Activated CD4-positive, alpha-beta T cell treated with anti-CD3 and anti-CD28 coated beads, Interleukin-2, amount 50 U/mL, for 48 hours (primary cell): ENCODE results near the gene ARPC4.
"Not testable (repeated sequence)": the region's sequence is repeated elsewhere in the genome, so short reads cannot be mapped to it uniquely, and the experiment has no call there.

Source experiments
- DNase-seq, 2 experiments: peaks; one replicate each; pipeline ENCODE4 v3.0.0-alpha.2; 2020

Gene ARPC4

DNA sequence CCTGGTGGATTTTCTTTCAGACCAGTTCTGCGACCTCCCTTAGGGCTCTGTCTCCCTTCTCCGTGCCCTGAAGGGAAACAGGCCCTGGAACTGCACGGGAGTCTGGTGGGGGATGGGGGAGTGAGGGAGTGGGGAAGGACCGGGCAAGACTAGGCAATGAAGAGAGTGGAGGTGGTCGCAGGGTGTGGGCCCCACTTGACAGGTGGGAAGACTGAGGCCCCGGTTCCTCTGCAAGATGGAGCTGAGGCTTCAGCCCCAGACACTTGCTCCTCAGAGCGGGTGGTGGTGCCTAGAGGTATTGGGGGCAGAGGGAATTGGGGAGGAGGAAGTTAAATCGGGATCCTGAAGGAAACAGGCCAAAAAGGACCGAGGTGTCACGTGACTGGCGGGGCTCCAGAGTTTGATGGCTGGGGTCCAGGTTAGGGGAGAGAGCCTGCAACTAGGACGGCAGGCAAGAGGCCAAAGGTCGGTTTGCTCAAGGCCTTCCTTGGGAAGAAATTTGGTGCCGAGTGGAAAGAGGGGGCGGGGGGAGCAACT is 22.5 kb upstream of the ARPC4 start:
- no peak for DNase-seq

DNA sequence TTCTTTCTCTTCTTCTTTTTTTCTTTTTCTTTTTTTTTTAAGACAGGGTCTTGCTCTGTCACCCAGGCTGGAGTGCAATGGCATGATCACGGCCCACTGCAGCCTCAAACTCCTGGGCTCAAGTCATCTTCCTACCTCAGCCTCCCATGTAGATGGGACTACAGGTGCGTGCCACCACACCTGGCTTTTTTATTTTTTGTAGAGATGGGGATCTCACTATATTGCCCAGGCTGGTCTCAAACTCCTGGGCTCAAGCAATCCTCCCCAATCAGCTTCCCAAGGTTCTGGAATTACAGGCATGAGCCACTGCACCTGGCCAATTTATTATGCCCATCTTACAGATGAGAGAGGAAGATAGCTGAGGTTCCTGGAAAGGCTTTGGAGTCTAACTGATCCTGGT is 21.9 kb upstream of the ARPC4 start:
- DNase-seq = not testable (repeated sequence)

DNA sequence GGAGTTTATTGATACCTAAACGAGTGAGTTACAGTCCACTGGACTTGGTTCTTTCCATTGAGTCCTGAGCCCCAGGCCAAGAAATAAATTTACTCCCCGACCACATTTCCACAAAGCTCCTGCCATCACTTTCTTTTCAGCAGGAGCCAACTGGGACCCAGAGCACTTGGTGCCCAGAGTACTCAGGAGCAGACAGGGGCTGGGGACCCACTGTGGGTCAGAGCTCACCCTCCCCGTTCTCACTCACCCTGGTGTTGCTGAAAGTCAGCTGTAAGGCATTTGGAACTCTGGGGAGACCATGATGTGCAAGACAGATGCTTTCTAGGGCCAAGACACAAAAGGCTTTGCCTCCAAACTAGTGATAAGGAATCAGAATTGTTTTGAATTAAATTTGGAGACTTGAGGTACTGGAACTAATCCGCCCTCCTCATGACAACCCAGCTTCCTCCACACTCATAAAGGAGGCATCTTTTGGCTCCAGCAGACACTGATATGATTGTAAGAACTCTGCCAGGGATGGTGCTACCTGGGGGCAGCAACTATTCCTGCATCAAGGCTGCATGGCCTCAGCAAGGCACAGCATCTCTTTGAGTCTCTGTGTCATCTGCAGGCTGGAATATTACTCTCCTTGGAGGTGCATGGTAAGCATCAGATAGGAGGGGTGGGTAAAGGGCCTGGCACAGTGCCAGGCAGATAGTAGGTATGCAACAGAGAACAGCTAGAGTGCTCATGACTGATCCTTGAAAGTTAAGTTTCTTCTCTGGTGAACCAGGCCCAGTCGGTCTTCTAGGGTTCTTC is 15.8 kb upstream of the ARPC4 start:
- peak in 1 of 2 experiments; percentile 32 for DNase-seq

DNA sequence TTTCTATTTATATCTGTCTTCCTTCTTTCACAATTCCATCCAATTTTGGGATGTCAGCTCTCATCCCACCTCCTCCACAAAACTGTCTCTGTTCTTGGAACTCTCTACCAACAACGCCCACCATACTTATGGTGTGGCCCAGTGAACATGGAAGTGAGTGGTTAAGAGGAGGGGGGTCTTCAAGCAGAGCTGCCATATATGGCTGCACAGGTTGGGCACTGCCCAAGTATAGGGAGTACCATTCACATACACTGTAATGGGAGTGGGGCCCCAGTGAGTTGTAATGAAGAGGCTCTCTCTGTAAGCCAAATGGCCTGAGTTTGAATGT is 15.2 kb upstream of the ARPC4 start:
- DNase-seq = peak in 1 of 2 experiments; percentile 50

DNA sequence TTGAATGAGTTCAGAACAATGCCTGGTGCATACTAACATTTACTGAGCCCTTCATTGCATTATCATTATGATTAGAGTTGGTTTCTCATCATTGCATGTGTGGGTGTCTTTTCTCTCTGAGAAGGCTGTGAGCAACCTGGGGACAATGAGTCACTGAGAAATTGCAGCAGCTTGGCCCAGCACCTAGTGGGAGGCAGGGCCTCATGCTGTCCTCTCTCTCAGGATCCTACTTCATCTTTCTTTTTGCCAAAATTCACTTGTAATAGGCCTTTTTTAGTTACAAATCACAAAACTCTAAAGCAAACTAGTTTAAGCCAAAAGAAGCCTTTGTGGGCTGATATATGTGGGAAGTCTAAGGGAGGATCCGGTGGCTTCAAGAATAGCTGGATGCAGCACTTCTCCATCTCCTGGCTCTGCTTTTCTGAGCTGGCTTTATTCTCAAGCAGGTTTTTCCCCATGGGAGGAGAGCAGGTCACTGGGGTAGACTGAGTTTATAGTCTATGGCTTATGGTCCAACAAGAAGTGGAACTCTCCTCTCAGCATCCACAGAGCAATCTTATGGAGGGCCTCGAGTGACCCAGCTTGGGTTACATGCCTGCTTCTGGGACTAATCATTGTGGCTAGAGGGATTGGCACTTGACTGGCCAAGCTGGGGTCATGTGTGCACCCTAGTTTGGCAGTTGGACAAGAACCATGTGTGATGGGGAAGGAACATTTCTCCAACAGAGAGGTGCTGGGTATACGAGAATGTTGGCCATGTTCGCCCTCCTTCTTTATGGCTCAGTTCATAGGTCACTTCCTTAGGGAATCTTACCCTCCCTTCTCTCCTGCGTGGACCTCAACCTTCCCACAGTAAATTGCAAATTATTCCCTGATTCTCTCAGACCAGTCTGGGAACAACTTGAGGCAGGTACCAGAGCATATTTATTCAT is 14.5 kb upstream of the ARPC4 start:
- peak; percentile 71 to 78 for DNase-seq

DNA sequence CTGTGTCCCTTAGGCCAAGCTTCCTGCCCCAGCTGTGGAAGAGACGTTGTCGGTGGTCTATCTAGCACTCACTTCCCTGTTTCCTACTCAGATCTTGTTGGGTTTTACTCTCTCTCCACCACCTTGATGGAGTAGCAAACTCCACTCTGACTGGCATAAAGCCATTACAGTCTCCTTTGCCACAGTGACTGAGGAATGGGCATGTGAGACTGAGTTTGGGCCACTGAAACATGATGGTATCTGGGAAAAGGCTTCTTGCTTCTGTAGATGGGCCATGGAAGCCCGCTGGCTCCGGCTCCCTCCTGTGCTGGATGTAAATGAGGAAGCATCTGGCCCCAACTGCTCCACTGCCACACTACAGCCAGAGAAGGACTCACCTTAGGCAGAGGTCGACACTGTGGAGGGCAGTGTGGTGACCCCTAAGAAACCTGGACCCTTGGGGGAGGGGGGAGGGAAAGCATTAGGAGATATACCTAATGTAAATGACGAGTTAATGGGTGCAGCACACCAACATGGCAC is 13.7 kb upstream of the ARPC4 start:
- DNase-seq = no peak

DNA sequence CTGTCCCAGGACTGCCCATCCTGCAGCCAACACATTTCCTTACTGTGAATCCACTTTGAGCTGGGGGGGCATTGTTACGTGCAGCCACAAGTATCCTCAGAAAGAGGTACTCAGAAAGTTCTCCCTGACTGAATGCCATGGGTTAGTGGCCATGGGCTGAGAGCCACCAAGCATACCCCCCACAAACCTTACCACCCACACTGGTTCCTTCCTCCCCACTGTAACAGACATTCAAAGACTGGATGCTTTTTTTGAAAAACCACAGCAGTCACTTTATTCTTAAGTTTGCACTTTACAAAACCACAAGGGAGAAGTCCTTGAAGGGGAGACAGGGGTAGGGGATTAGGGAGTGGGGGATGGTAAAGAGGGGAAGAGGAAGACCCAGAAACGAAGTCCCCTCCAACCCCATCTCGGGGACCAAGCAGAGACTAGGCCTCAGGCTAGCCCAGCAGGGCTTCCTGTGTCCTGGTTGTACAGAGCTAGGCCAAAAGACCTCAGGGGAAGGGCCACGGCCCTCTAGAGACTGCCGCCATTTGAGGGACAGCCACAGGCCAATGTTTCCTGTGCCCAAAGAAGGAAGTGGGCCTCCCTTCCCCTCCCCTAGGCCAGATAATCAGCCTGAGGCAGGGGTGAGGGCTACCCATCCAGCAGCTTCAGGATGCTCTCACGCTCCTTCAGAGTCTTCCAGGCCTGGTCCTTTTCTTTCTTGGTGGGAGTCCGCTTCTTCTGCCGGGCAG is 13.0 kb upstream of the ARPC4 start:
- DNase-seq = peak; percentile 45 to 57

DNA sequence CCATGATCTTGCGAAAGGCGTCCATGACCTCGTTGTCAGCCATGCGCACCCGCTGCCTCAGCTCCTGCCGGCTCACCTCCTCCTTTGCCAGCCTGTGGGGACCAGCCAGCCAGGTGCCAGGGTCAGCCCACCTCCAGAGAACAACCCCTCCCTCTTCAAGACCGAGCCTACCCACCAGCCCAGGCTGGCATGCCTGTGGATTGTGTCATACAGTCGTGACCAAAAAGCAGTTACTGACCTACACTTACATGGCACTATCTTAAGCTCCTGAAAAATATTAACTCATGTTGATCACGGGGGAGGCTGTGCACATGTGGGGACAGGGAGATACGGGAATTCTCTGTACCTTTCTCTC is 12.4 kb upstream of the ARPC4 start:
- peak in 1 of 2 experiments; percentile 31 for DNase-seq

DNA sequence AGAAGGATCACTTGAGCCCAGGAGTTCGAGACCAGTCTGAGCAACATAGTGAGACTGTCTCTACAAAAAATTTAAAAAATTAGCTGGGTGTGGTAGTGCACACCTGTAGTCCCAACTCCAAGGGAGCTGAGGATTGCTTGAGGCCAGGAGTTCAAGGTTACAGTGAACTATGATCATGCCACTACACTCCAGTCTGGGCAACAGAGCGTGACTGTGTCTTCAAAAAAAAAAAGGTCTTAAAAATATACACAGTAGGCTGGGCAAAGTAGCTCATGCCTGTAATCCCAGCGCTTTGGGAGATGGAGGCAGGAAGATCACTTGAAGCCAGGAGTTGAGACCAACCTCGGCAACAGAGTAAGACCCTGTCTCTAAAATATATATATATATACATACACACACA is 12.0 kb upstream of the ARPC4 start:
- DNase-seq = no peak

DNA sequence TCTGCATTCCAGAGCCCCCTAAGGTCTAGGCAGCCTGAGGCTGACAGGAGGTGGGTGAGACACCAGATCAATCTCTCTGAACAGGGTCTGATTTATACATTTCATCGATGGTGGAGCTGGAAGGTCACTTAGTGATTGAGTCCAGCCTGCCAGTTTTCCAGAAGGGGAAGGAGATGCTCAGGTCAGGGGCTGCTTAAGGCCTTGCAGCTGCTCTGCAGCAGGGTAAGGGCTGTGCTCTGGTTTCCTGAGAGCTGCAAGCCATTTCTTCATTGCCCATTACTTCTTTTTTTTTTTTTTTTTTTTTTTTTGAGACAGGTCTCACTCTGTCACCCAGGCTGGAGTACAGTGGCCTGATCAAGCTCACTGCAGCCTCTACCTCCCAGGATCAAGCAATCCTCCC is 11.3 kb upstream of the ARPC4 start:
- no peak for DNase-seq

DNA sequence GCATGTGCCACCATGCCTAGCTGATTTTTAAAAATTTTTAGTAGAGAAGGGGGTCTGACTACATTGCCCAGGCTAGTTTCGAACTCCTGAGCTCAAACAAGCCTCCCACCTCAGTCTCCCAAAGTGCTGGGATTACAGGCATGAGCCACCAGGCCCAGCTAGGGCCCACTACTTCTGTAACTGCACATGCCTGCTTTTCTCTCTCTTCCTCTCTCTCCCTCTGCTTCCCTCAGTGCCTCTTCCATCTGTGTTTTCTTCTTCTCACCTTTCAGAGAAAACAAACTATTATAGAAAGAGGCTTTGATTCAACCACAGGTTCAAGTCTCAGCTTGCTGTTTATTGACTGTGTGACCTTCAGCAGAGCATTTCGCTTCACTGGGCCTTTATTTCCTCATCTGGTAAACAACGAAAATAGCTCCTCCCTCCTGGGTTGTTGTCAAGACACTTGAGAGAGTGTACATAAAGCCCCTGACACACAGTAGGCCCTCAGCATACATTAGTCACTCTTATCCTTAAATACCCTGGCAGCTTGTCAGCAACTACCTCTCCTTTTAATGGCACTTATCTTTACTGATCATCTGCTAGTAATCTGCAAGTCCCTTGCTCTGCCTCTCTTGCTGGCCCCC is 10.8 kb upstream of the ARPC4 start:
- DNase-seq = no peak

DNA sequence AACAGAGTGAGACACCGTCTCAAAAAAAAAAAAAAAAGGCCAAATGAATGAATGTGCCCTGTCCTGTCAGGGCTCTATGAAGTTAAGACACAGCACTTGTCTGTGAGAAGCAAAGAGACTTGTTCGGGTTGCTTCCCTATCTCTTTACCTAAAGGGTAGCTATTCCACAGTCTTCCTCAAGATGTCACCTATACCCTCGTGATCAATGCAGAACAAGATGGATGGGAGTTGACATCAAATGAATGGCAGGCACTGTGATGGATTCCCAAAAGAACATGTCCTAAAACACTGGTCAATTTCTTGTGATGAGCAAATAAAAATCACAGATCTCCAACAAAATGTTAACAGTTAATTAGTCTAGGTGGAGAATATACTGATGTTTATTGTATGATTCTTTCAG is 10.1 kb upstream of the ARPC4 start:
- no peak for DNase-seq

DNA sequence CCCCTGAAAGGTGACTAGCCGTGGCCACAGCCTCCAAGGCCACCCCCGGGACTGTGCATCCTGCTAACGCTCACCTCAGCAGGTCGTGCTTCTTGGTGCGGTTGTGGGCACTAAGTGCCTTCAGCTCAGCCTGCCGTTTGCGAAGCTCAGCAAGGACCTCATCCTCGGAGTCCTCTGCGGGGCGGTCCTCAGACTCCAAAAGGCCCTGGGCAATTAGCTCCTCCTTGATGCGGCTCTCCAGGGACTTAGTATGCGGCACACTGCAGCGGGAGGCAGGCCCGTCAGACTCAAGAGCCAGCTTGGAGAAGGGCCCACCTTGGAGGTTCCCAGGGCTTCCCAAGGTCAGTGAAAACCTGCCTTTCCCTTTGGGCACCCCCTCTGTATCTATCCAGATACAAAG is 8.9 kb upstream of the ARPC4 start:
- DNase-seq = no peak

DNA sequence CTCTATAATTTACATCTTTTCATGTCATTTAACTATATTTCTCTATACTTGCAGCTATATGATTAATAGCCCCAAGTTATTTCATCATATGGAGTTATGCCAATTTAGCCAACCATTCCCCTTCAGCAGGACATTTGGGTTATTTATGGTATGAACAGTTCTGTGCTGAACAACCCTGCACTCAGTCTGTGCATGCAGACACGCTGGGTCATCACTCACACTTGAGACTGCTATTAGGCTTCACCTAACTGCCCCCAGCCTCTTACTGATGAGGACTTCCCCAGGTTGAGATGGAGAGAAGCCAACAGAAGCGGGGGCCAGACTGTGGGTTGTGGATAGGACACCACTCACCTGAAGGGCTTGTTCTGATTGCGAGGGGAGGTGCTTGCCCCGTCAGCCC is 7.9 kb upstream of the ARPC4 start:
- DNase-seq = no peak

DNA sequence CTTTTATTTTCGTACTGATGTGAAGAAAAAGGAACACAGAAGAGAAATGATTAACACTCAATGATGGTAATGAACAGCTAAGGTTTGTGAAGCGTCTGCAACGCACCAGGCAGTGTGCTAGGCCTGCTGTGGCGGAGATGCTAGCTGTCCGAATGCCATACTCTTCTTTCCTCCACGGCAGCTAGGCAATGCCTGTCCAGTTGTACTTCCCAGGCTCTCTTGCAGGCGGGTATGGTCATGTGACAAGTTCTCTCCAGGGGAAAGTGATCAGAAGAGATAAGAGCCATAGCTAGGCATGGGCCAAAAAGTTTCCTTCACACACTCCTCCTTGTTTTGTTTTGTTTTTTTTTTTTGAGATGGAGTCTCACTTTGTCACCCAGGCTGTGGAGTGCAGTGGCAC is 7.3 kb upstream of the ARPC4 start:
- DNase-seq = no peak

DNA sequence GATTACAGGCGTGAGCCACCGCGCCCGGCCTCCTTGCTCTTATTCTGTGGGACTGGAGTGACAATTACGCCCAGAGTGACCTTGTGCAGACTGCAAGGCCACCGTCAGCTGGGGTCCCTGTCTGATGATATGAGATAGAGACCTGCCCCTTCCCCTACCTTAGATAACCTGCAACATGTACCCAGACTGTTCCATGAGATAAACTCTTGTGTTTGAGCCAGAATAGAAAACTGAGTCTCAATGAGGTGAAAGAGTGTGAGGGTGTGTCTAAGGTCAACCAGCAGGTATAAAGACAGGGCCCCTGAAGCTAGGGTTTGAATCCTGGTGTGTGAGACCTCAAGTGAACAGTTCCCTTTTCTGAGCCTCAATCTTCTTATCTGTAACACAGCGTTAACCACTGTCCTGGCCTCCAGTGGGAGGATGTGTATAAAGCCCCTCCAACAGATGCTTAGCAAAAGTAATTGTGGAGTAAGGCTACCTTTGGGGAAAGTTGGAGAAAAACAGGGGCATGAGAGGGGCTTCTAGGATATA is 6.6 kb upstream of the ARPC4 start:
- DNase-seq = no peak

DNA sequence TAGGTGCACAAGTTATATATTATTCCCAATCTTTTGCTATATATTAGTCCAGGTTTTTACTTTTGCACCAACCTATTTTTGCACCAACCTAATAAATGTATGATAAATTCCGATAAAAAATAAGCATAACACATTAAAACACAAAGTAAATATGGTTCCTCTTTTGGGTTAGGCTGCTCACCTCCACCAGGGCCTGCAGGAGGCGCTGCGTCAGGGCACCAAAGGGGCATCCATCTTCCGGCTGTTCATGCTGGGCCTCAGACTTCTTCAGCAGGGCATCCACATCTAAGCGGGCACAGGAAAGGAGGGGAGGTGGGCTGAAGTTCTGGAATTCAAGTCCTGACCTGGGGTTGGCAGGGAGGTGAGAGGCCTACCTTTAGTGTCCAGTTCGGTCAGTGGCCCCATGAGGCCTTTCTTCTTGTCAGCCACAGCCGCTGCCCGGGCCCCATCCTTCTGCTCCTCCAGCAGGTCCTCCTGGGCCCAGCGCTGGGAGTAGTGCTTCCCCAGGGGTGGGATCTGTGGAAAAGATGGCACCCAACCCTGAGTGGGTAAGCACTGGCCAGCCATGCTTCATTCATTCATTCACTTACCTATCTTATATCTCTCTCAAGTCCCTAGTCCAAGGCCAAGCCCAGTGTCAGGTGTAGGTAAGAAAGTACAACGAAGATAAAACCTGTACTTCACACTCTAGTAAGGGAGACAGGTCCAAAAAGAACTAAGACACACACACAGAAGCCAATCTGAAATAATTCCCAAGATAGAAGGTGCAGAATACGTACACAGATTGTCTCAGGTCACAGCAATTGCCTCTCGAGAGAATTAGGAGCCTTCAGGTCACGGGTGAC is 5.8 kb upstream of the ARPC4 start:
- DNase-seq = peak in 1 of 2 experiments; percentile 26

DNA sequence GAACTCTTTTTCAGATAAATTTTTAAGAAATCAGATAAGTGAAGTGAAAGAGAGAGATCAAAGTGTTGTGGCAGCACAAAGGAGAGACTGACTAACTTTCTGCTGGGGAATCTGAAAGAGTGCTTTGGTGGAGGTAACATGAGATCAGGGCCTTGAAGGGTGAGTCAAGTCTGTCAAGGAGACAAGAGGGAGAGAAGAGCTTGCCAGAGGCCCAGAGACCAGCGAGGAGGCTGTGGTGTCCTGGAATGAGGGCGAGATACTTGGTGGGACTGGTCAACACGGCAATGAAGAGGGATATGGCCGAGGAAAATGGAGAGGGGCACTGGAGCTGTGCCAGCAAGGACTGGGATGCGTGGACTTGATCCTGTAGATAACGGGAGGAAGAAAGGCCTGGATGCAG is 5.2 kb upstream of the ARPC4 start:
- DNase-seq = peak in 1 of 2 experiments; percentile 46

DNA sequence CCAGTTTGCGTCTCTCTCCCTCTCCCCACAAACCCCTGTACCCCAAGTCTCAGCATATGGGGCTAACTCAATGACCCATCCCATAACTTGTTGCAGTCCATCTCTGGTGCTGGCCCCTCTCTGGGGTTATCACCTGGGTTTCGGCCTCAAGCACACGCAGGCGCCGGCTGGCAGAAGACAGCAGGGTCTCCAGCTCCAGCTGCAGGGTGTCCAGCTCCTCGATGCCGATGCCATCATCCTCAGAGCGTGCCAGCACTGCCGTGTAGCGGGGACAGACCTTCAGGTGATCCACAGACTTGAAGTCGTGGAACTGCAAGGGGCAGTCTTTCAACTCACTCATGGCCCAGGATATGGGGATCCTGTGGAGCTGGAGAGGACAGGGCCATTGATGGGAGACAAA is 1.8 kb upstream of the ARPC4 start:
- no peak for DNase-seq

DNA sequence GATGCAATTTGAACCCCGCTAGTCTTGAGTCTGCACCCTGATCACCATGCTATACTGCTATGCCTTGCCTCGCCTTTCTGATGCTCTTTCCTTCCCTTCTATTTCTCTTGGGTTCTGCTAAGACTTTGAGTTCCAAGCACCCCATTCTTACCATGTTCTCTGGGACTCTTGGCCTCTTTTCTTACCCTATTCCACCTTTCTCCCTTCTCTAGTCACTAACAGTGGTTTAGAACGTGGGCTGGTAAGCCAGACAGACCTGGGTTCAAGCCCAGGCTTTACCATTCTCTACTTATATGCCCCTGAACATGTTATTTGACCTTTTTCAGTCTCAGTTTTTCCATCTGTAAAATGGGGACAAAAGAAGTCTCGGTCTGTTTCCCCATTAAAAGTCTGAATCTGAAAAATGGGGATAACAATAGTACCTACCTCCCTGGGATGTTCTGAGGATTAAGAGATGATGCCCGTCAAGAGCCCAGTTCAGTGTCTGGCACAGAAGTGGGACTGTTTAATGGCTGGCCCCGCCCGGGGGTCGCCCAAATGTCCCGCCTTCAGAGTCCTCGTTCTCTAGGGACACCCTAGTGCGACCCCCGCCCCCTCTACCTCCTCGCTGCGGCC is 985 bp upstream of the ARPC4 start:
- no peak for DNase-seq
